ENCODE results near the gene CDH4. TPM values are rescaled to one million over a fixed set of nuclear protein-coding genes. Genes with fewer than 3 reads are reported as not detected.
"Not testable (repeated sequence)": the region's sequence is repeated elsewhere in the genome, so short reads cannot be mapped to it uniquely, and the experiment has no call there.

The CDH4 gene
- total RNA-seq, 2 donors from 2014 or later = 0.05 to 2.2 TPM

GRCh38 chr20:61978491-61978890 lies 726.4 kb downstream of the CDH4 start:
- Histone ChIP-seq H3K27me3 (replicated peaks; ENCODE audit: insufficient read depth) (no peaks in the 10 kb centered on the region), H3K27ac (no peak overlapping the region), H3K4me3 (no peak overlapping the region), H3K36me3 (peaks cover 0 to 6% of the 10 kb centered on the region in 2 donors), H3K4me1 (replicated peaks) (no peaks in the 10 kb centered on the region), H3K9me3 (no peaks in the 10 kb centered on the region)
- WGBS = 99% methylated on average over 20 of the region's 20 CpGs
- DNase-seq (ENCODE audit: low spot score) = no peak
- TF ChIP-seq POLR2AphosphoS5 (IDR thresholded peaks at IDR 0.05) (no peak), POLR2A (IDR thresholded peaks at IDR 0.05) (no peak), CTCF (IDR thresholded peaks at IDR 0.05) (no peak)
- intact Hi-C loops (cut with DNase I) = no loop called here

- intact Hi-C loops (cut with DNase I) = no loop called here
- Histone ChIP-seq H3K4me3 (no peak overlapping the region), H3K27ac (no peak overlapping the region), H3K27me3 (replicated peaks; ENCODE audit: insufficient read depth) (no peaks in the 10 kb centered on the region), H3K36me3 (peaks cover 0 to 2% of the 10 kb centered on the region in 2 donors), H3K9me3 (no peaks in the 10 kb centered on the region), H3K4me1 (replicated peaks) (no peaks in the 10 kb centered on the region)
- WGBS = 91% methylated on average over 7 of the region's 12 CpGs
- no peak for TF ChIP-seq POLR2A (IDR thresholded peaks at IDR 0.05)
- no peak for TF ChIP-seq POLR2AphosphoS5 (IDR thresholded peaks at IDR 0.05)
- no peak for TF ChIP-seq CTCF (IDR thresholded peaks at IDR 0.05)
- no peak for DNase-seq (ENCODE audit: low spot score)
Observed at GRCh38 chr20:61979090-61979489, 727.0 kb downstream of the CDH4 start.

GRCh38 chr20:61979701-61980635 lies 727.9 kb downstream of the CDH4 start:
- Histone ChIP-seq H3K4me1 (replicated peaks) (no peaks in the 10 kb centered on the region), H3K4me3 (no peak overlapping the region), H3K27me3 (replicated peaks; ENCODE audit: insufficient read depth) (no peaks in the 10 kb centered on the region), H3K36me3 (no peaks in the 10 kb centered on the region), H3K27ac (no peak overlapping the region), H3K9me3 (no peaks in the 10 kb centered on the region)
- intact Hi-C loops (cut with DNase I) = no loop called here
- TF ChIP-seq POLR2AphosphoS5 (IDR thresholded peaks at IDR 0.05) = no peak
- TF ChIP-seq CTCF (IDR thresholded peaks at IDR 0.05) = no peak
- TF ChIP-seq POLR2A (IDR thresholded peaks at IDR 0.05) = no peak
- no peak for DNase-seq (ENCODE audit: low spot score)
- WGBS = 92% methylated on average over 50 of the region's 65 CpGs

GRCh38 chr20:61980647-61981583 lies 728.9 kb downstream of the CDH4 start:
- no peaks in the 10 kb centered on the region for H3K36me3 ChIP-seq

GRCh38 chr20:61981691-61982090 lies 729.6 kb downstream of the CDH4 start:
- intact Hi-C loops (cut with DNase I); H3K9me3 ChIP-seq; H3K4me1 ChIP-seq (replicated peaks); H3K27ac ChIP-seq; H3K36me3 ChIP-seq; H3K27me3 ChIP-seq (replicated peaks; ENCODE audit: insufficient read depth); H3K4me3 ChIP-seq; DNase-seq (ENCODE audit: low spot score): not testable (repeated sequence)
- 82% methylated on average over 11 of the region's 11 CpGs for WGBS

More at GRCh38 chr20:61980647-61981583, 728.9 kb downstream of the CDH4 start:
- Histone ChIP-seq H3K9me3 (no peaks in the 10 kb centered on the region), H3K27ac (no peak overlapping the region), H3K27me3 (replicated peaks; ENCODE audit: insufficient read depth) (no peaks in the 10 kb centered on the region), H3K4me1 (replicated peaks) (no peaks in the 10 kb centered on the region), H3K4me3 (no peak overlapping the region)
- intact Hi-C loops (cut with DNase I) = no loop called here
- no peak for DNase-seq (ENCODE audit: low spot score)
- TF ChIP-seq POLR2A (IDR thresholded peaks at IDR 0.05) (no peak), CTCF (IDR thresholded peaks at IDR 0.05) (peak in 2 of 4 experiments; percentile 28 to 29), POLR2AphosphoS5 (IDR thresholded peaks at IDR 0.05) (no peak)
- WGBS = 80% methylated on average over 22 of the region's 22 CpGs

Measured in prostate gland (tissue), 2 donors.